Effector CD4-positive, alpha-beta T cell (primary cell): Measurements from ENCODE around the gene ACOT12.

ENCODE experiments used
- DNase-seq: peaks from one replicate; pipeline ENCODE4 v3.0.0-alpha.2; 2020

The ACOT12 gene

GRCh38 chr5:81286059-81286617 is 107.8 kb downstream of the ACOT12 start:
- no peak for DNase-seq

DNA sequence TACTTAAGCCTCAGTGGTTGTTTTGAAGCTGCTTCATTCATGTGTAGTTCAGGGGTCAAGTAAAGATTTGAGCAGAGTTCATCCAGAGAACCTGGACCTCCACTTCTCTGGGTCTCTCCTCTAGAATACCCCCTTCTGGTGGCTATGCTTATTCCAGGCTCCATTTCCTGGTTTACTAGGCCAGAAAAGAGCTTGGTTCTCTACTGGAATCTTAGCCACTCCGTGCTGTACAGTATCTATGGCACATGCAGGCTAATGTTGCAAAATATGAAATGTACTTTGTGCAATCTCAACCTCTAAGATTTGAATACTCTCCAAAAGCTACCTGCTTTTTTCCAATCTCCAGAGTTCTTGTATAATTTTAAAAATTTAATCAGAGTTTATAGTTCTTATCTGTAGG is 110.0 kb downstream of the ACOT12 start:
- no peak for DNase-seq
